IgD-negative memory B cell (primary cell): Measurements from ENCODE around the gene SEC11C. TPM values are rescaled to one million over a fixed set of nuclear protein-coding genes. Genes with fewer than 3 reads are reported as not detected.
"Not testable (repeated sequence)": the region's sequence is repeated elsewhere in the genome, so short reads cannot be mapped to it uniquely, and the experiment has no call there.

Source experiments
- H3K27ac Mint-ChIP-seq, 3 donors: one replicate each; pipeline ENCODE4 v1.8.0; 2020 to 2022; ENCODE audit warnings: mild to moderate bottlenecking in 3 of 3, mixed read lengths in 3 of 3, moderate library complexity in 1 of 3
- H3K27me3 Mint-ChIP-seq: one replicate; pipeline ENCODE4 v1.8.0; 2021; ENCODE audit warnings: mixed read lengths
- H3K36me3 Mint-ChIP-seq: one replicate; pipeline ENCODE4 v1.8.0; 2020; ENCODE audit warnings: mild to moderate bottlenecking, mixed read lengths
- H3K4me1 Mint-ChIP-seq, 3 donors: one replicate each; pipeline ENCODE4 v1.8.0; 2020 to 2022; ENCODE audit warnings: mixed read lengths in 3 of 3, mild to moderate bottlenecking in 1 of 3
- H3K4me3 Mint-ChIP-seq, 4 donors: one replicate each; pipeline ENCODE4 v1.8.0; 2020 to 2022; ENCODE audit warnings: mild to moderate bottlenecking in 4 of 4, mixed read lengths in 4 of 4, moderate library complexity in 3 of 4
- H3K9me3 Mint-ChIP-seq, 3 donors: one replicate each; pipeline ENCODE4 v1.8.0; 2020 to 2021; ENCODE audit warnings: mixed read lengths in 3 of 3, mild to moderate bottlenecking in 1 of 3
- polyA plus RNA-seq: library from polyadenylated mRNA; unstranded; fragments of 300-500 nt; fragmentation: Illumina TruSeq; gene quantifications from one replicate; pipeline ENCODE4 v1.2.3, GENCODE V29; 2021

SEC11C gene
- polyA plus RNA-seq, 1 donor from 2014 or later = 260 TPM

GRCh38 chr18:59139291-59139614 is 431 bp upstream of the SEC11C start:
- Mint-ChIP-seq H3K4me3 (peak overlapping the region; percentile 95 to 100 (median 99)), H3K27me3 (peaks cover 5% of the 10 kb centered on the region), H3K36me3 (no peaks in the 10 kb centered on the region), H3K4me1 (peaks cover 32 to 37% (median 32%) of the 10 kb centered on the region in 3 donors), H3K9me3 (no peaks in the 10 kb centered on the region), H3K27ac (peak overlapping the region; percentile 100)

GRCh38 chr18:59140302-59140885 is 710 bp downstream of the SEC11C start:
- peaks cover 35 to 41% (median 36%) of the 10 kb centered on the region in 3 donors for H3K4me1 Mint-ChIP-seq
- H3K27ac Mint-ChIP-seq = peak overlapping the region; percentile 100
- no peaks in the 10 kb centered on the region for H3K9me3 Mint-ChIP-seq
- H3K4me3 Mint-ChIP-seq = peak overlapping the region; percentile 95 to 100 (median 99)
- H3K36me3 Mint-ChIP-seq = no peaks in the 10 kb centered on the region
- peaks cover 2% of the 10 kb centered on the region for H3K27me3 Mint-ChIP-seq

GRCh38 chr18:59141294-59142068 is 1.8 kb downstream of the SEC11C start:
- Mint-ChIP-seq H3K36me3 (no peaks in the 10 kb centered on the region), H3K4me1 (peaks cover 44 to 49% (median 44%) of the 10 kb centered on the region in 3 donors), H3K27me3 (no peaks in the 10 kb centered on the region), H3K4me3 (peak overlapping the region; percentile 95 to 100 (median 99)), H3K27ac (peak overlapping the region; percentile 100), H3K9me3 (no peaks in the 10 kb centered on the region)

GRCh38 chr18:59142274-59142673 is 2.6 kb downstream of the SEC11C start:
- Mint-ChIP-seq H3K36me3 (peaks cover 2% of the 10 kb centered on the region), H3K9me3 (no peaks in the 10 kb centered on the region), H3K4me3 (peak overlapping the region; percentile 95 to 100 (median 99)), H3K27me3 (no peaks in the 10 kb centered on the region), H3K27ac (peak overlapping the region; percentile 100), H3K4me1 (peaks cover 45 to 49% (median 46%) of the 10 kb centered on the region in 3 donors)

GRCh38 chr18:59142800-59143416 is 3.2 kb downstream of the SEC11C start:
- Mint-ChIP-seq H3K27ac (peak overlapping the region; percentile 100), H3K4me3 (peak overlapping the region; percentile 95 to 100 (median 99)), H3K4me1 (peaks cover 45 to 50% (median 49%) of the 10 kb centered on the region in 3 donors)
- H3K27me3 Mint-ChIP-seq, H3K36me3 Mint-ChIP-seq, H3K9me3 Mint-ChIP-seq: not testable (repeated sequence)

- H3K27ac Mint-ChIP-seq = peak overlapping the region; percentile 100
- H3K36me3 Mint-ChIP-seq = peaks cover 3% of the 10 kb centered on the region
- H3K27me3 Mint-ChIP-seq = no peaks in the 10 kb centered on the region
- peaks cover 45 to 53% (median 50%) of the 10 kb centered on the region in 3 donors for H3K4me1 Mint-ChIP-seq
- no peaks in the 10 kb centered on the region for H3K9me3 Mint-ChIP-seq
- H3K4me3 Mint-ChIP-seq = peak overlapping the region; percentile 38 to 100 (median 82)
Observed at GRCh38 chr18:59143441-59143840, 3.8 kb downstream of the SEC11C start.

GRCh38 chr18:59144483-59144882 is 4.8 kb downstream of the SEC11C start:
- peaks cover 3% of the 10 kb centered on the region for H3K36me3 Mint-ChIP-seq
- no peaks in the 10 kb centered on the region for H3K27me3 Mint-ChIP-seq

GRCh38 chr18:59145055-59145454 is 5.4 kb downstream of the SEC11C start:
- Mint-ChIP-seq H3K27me3 (no peaks in the 10 kb centered on the region), H3K4me3 (no peak overlapping the region), H3K4me1 (peaks cover 40 to 51% (median 48%) of the 10 kb centered on the region in 3 donors), H3K27ac (peak overlapping the region in 1 of 3 donors; percentile 37), H3K9me3 (no peaks in the 10 kb centered on the region), H3K36me3 (peaks cover 3% of the 10 kb centered on the region)

More at GRCh38 chr18:59144483-59144882, 4.8 kb downstream of the SEC11C start:
- Mint-ChIP-seq H3K27ac (no peak overlapping the region), H3K9me3 (no peaks in the 10 kb centered on the region), H3K4me1 (peaks cover 41 to 51% (median 48%) of the 10 kb centered on the region in 3 donors), H3K4me3 (peak overlapping the region in 2 of 4 donors; percentile 44 to 58)

GRCh38 chr18:59148192-59148591 is 8.5 kb downstream of the SEC11C start:
- Mint-ChIP-seq H3K9me3 (no peaks in the 10 kb centered on the region), H3K27ac (no peak overlapping the region), H3K36me3 (peaks cover 3% of the 10 kb centered on the region), H3K4me3 (peak overlapping the region in 2 of 4 donors; percentile 12 to 32), H3K4me1 (peaks cover 17 to 24% (median 24%) of the 10 kb centered on the region in 3 donors), H3K27me3 (no peaks in the 10 kb centered on the region)

GRCh38 chr18:59149007-59149406 is 9.3 kb downstream of the SEC11C start:
- Mint-ChIP-seq H3K36me3 (peaks cover 3% of the 10 kb centered on the region), H3K27ac (no peak overlapping the region), H3K4me1 (peaks cover 14 to 20% (median 18%) of the 10 kb centered on the region in 3 donors), H3K27me3 (no peaks in the 10 kb centered on the region), H3K9me3 (no peaks in the 10 kb centered on the region), H3K4me3 (no peak overlapping the region)

- Mint-ChIP-seq H3K4me3 (no peak overlapping the region), H3K36me3 (peaks cover 3% of the 10 kb centered on the region), H3K9me3 (no peaks in the 10 kb centered on the region), H3K4me1 (peaks cover 14 to 16% (median 15%) of the 10 kb centered on the region in 3 donors), H3K27me3 (no peaks in the 10 kb centered on the region), H3K27ac (no peak overlapping the region)
Observed at GRCh38 chr18:59149416-59149815, 9.7 kb downstream of the SEC11C start.

- peak overlapping the region in 1 of 3 donors; percentile 44 for H3K27ac Mint-ChIP-seq
Observed at GRCh38 chr18:59150236-59150635, 10.6 kb downstream of the SEC11C start.

GRCh38 chr18:59155153-59155552 is 15.5 kb downstream of the SEC11C start:
- no peaks in the 10 kb centered on the region for H3K27me3 Mint-ChIP-seq
- no peak overlapping the region for H3K4me3 Mint-ChIP-seq
- H3K36me3 Mint-ChIP-seq = peaks cover 6% of the 10 kb centered on the region
- no peaks in the 10 kb centered on the region for H3K9me3 Mint-ChIP-seq
- H3K4me1 Mint-ChIP-seq = peaks cover 0 to 4% (median 0%) of the 10 kb centered on the region in 3 donors
- H3K27ac Mint-ChIP-seq = no peak overlapping the region

More at GRCh38 chr18:59150236-59150635, 10.6 kb downstream of the SEC11C start:
- Mint-ChIP-seq H3K4me1 (peaks cover 12 to 13% (median 12%) of the 10 kb centered on the region in 3 donors), H3K36me3 (peaks cover 4% of the 10 kb centered on the region), H3K9me3 (no peaks in the 10 kb centered on the region), H3K27me3 (no peaks in the 10 kb centered on the region), H3K4me3 (no peak overlapping the region)

GRCh38 chr18:59156316-59156715 is 16.6 kb downstream of the SEC11C start:
- H3K9me3 Mint-ChIP-seq = no peaks in the 10 kb centered on the region
- H3K4me3 Mint-ChIP-seq = no peak overlapping the region
- H3K4me1 Mint-ChIP-seq = peaks cover 0 to 4% (median 0%) of the 10 kb centered on the region in 3 donors
- peaks cover 6% of the 10 kb centered on the region for H3K36me3 Mint-ChIP-seq
- no peaks in the 10 kb centered on the region for H3K27me3 Mint-ChIP-seq
- H3K27ac Mint-ChIP-seq = peak overlapping the region in 1 of 3 donors; percentile 39

GRCh38 chr18:59159265-59159664 is 19.6 kb downstream of the SEC11C start:
- Mint-ChIP-seq H3K27ac (no peak overlapping the region), H3K4me3 (no peak overlapping the region), H3K9me3 (no peaks in the 10 kb centered on the region), H3K4me1 (peaks cover 0 to 4% (median 0%) of the 10 kb centered on the region in 3 donors), H3K27me3 (no peaks in the 10 kb centered on the region), H3K36me3 (peaks cover 15% of the 10 kb centered on the region)
